ENCODE results near the gene THSD7A.

- TF ChIP-seq CTCF (IDR thresholded peaks at IDR 0.05) (no peak), POLR2A (IDR thresholded peaks at IDR 0.05) (no peak), EP300 (IDR thresholded peaks at IDR 0.05) (no peak)
These were observed 244.2 kb downstream of the THSD7A start for GRCh38 chr7:11587814-11588213.

All from tibial nerve (tissue), 4 donors.